HepG2 (cell line): Measurements from ENCODE around the gene ANKZF1. TPM values are rescaled to one million over a fixed set of nuclear protein-coding genes. Genes with fewer than 3 reads are reported as not detected.

Source experiments
- ATAC-seq: fragments of 200-7000 bp; cut with Tn5 transposase; 3 replicates; pipeline ENCODE4 v1.9.1; 2020; ENCODE audit warnings: mild to moderate bottlenecking, moderate library complexity
- BruUV-seq: library from RNA; stranded (reverse); fragments of 400-500 nt; replicated peaks from 2 replicates; lab custom pipeline; 2021; lab: Mats Ljungman, UMichigan
- CTCF ChIA-PET: fragments of 300-600 bp; formaldehyde crosslinking; extraction: SDS; loops from one replicate; lab custom pipeline; 2021; ENCODE audit warnings: low total read pairs, inconsistent platforms, low intra/inter-chr PET ratio; lab: Yijun Ruan, JAX
- POLR2A ChIA-PET: fragments of 350-600 bp; sonication (Branson Sonifier 250); formaldehyde crosslinking; loops from one replicate; lab custom pipeline; 2020; ENCODE audit warnings: antibody characterized with exemption, inconsistent platforms; lab: Yijun Ruan, JAX
- DNase-seq: peaks from one replicate; pipeline ENCODE4 v3.0.0-alpha.2; 2015; ENCODE audit warnings: low spot score
- FAIRE-seq: peaks from 3 replicates; lab custom pipeline; 2011; peaks lifted over from hg19 to GRCh38; lab: Jason Lieb, UNC
- H2AFZ ChIP-seq: one replicate; pipeline ENCODE4 v1.6.1; 2011; ENCODE audit warnings: low read length, inconsistent platforms
- H3K27ac ChIP-seq: fragments of 300-600 bp; 3 replicates; pipeline ENCODE4 v1.8.0; 2011; ENCODE audit warnings: mixed run types, mild to moderate bottlenecking, mixed read lengths, low read length, inconsistent platforms; ENCODE audit not compliant: insufficient read depth; ENCODE audit errors: extremely low read length
- H3K27me3 ChIP-seq, 2 experiments: fragments of 200-600 bp in 1 of 2; 2 replicates in 1 of 2; 3 replicates in 1 of 2; pipeline versions ENCODE4 v1.6.0 to v1.8.0; 2011; ENCODE audit warnings: low read length in 2 of 2, mild to moderate bottlenecking in 2 of 2, moderate library complexity in 2 of 2, inconsistent platforms in 1 of 2; ENCODE audit not compliant: insufficient read depth in 2 of 2, control insufficient read depth in 1 of 2
- H3K36me3 ChIP-seq, 2 experiments: fragments of 200-600 bp in 1 of 2; replicated peaks in 1 of 2; 2 replicates in 1 of 2; 3 replicates in 1 of 2; pipeline versions ENCODE4 v1.5.1 to v1.8.0; 2011; ENCODE audit warnings: low read length in 2 of 2, inconsistent platforms in 1 of 2; ENCODE audit not compliant: insufficient read depth in 2 of 2, control insufficient read depth in 1 of 2
- H3K4me1 ChIP-seq: 2 replicates; pipeline ENCODE4 v1.5.1; 2012; ENCODE audit warnings: low read length, inconsistent platforms; ENCODE audit not compliant: insufficient read depth
- H3K4me2 ChIP-seq: 2 replicates; pipeline ENCODE4 v1.6.0; 2011; ENCODE audit warnings: low read depth, low read length, inconsistent platforms
- H3K4me3 ChIP-seq, 3 experiments: fragments of 200-600 bp in 1 of 3; sonication (generic), shearing (Covaris generic) in 1 of 3; replicated peaks in 1 of 3; 2 replicates each; pipeline ENCODE4 v1.5.1; 2011 to 2016; ENCODE audit warnings: low read length in 3 of 3, inconsistent platforms in 2 of 3, low read depth in 2 of 3, mild to moderate bottlenecking in 2 of 3, control low read depth in 1 of 3, mixed read lengths in 1 of 3; ENCODE audit not compliant: insufficient read depth in 1 of 3
- H3K79me2 ChIP-seq: one replicate; pipeline ENCODE4 v1.6.1; 2011; ENCODE audit warnings: low read length, inconsistent platforms; ENCODE audit not compliant: insufficient read depth
- H3K9ac ChIP-seq: 2 replicates; pipeline ENCODE4 v1.6.0; 2011; ENCODE audit warnings: mild to moderate bottlenecking, low read depth, low read length, inconsistent platforms; ENCODE audit not compliant: insufficient read depth
- H3K9me3 ChIP-seq: 2 replicates; pipeline ENCODE4 v1.5.1; 2012; ENCODE audit warnings: mild to moderate bottlenecking, low read length
- H4K20me1 ChIP-seq: 2 replicates; pipeline ENCODE4 v1.6.0; 2011; ENCODE audit warnings: inconsistent platforms, mild to moderate bottlenecking, low read length, moderate library complexity; ENCODE audit not compliant: insufficient read depth
- FOXK1 ChIP-seq: sonication (generic); formaldehyde crosslinking; IDR thresholded peaks from 2 replicates; pipeline ENCODE4 v1.4.0; 2020; ENCODE audit warnings: low read depth, missing genetic modification reagents, borderline replicate concordance
- PAWR ChIP-seq: sonication (generic); formaldehyde crosslinking; IDR thresholded peaks from 2 replicates; pipeline ENCODE4 v1.4.0; 2020; ENCODE audit warnings: missing genetic modification reagents, mild to moderate bottlenecking, borderline replicate concordance
- SIN3B ChIP-seq: fragments of 150-350 bp; IDR thresholded peaks from 2 replicates; pipeline ENCODE4 v1.6.1; 2014; ENCODE audit warnings: low read length
- ZFY ChIP-seq: sonication (generic); formaldehyde crosslinking; IDR thresholded peaks from 2 replicates; pipeline ENCODE4 v1.4.0; 2020; ENCODE audit warnings: missing genetic modification reagents
- ZNF138 ChIP-seq: sonication (generic); formaldehyde crosslinking; IDR thresholded peaks from 2 replicates; pipeline ENCODE4 v1.5.0; 2020; ENCODE audit warnings: mild to moderate bottlenecking, low read depth, missing genetic modification reagents
- ZNF337 ChIP-seq: sonication (generic); formaldehyde crosslinking; IDR thresholded peaks from 2 replicates; pipeline ENCODE4 v1.5.1; 2020; ENCODE audit warnings: missing genetic modification reagents, low read depth, mild to moderate bottlenecking, borderline replicate concordance
- WGBS: methylation state at CpG from one replicate; pipeline ENCODE4 v1.1.6; 2017; ENCODE audit warnings: low lambda C conversion rate; 5-methylcytosine and 5-hydroxymethylcytosine counted together
- in situ Hi-C: cut with HindIII; loops from 2 replicates; pipeline ENCODE4 v1.10.0; 2017; ENCODE audit warnings: low pct_unique_long_range_greater_than_20kb; ENCODE audit not compliant: extremely low pct_ligation_motif_present
- intact Hi-C: fragments of 100-400 bp; cut with micrococcal nuclease; formaldehyde crosslinking; loops from one replicate; pipeline ENCODE4 v1.10.0; 2022; ENCODE audit not compliant: unreplicated experiment
- polyA plus RNA-seq, 8 experiments: library from polyadenylated mRNA; depleted of rRNA in 3 of 8; stranded (reverse) in 7 of 8; unstranded in 1 of 8; fragments of >200 nt; fragmentation: Illumina TruSeq in 4 of 8; extraction: Trizol in 4 of 8; gene quantifications; 2 replicates each; pipeline versions ENCODE4 v1.2.1 to v1.2.3, GENCODE V29; 2011 to 2016; ENCODE audit warnings: low read depth in 4 of 8, missing spikeins in 1 of 8, mixed read lengths in 1 of 8; ENCODE audit not compliant: insufficient read depth in 1 of 8
- total RNA-seq, 5 experiments: library from RNA; depleted of rRNA; stranded (reverse); fragments of >200 nt; fragmentation: Illumina TruSeq; extraction: Trizol; gene quantifications; 2 replicates each; pipeline ENCODE4 v1.2.3, GENCODE V29; 2016; ENCODE audit warnings: low read depth in 1 of 5
- TF ChIP-seq, protein P1 (sequence below): sonication (generic); formaldehyde crosslinking; IDR thresholded peaks from 2 replicates; pipeline ENCODE4 v1.8.0; 2022; ENCODE audit warnings: missing genetic modification reagents, mild to moderate bottlenecking, borderline replicate concordance

Gene ANKZF1
- total and polyA plus RNA-seq, 2 of the 13 experiments (the other 11 are each of a cell fraction or from before 2014, with no cell fraction given) = 25.3 to 128 TPM

DNA sequence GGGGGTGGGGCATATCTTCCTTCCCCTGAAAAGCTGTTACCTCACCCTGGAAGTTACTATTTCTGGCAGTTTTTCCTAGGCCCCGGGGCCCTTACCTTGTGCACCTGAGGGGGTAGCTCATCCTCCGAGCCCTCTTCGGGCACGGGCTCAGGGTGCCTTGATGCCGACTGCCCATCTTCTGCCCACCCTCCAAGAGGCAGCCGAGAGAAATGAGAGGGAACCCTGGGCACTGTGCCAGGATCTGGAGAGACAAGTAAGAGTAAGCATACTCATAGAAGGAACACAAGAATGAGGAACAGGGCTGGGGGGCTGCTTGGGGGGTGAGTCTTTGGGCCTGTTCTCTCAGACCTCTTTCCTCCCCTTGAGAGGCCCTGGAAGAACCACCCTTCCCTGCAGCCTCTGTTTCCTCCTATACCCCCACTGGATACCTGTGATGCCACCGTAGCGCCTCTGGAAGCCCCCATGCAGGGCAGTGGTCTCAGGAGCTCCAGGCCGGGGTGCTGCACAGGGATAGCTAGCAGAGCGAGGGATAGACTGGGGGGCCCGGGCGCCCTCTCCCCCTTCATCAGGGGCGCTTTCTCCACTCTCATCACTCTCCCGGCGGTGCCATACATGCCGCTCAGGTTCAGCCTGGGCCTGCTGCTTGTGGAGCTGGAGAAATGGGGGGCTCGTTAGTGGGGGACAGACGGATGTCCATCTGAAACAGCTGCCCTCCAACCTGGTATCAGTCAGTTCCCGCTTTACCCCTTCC lies 8.8 kb upstream of the ANKZF1 start:
- ATAC-seq (no peak), FAIRE-seq (no peak), DNase-seq (no peak)
- Histone ChIP-seq H3K79me2 (peaks cover 11% of the 10 kb centered on the region), H3K4me1 (peaks cover 24% of the 10 kb centered on the region), H3K4me2 (no peak overlapping the region), H3K9ac (no peak overlapping the region), H4K20me1 (no peaks in the 10 kb centered on the region), H2AFZ (no peak overlapping the region), H3K9me3 (no peaks in the 10 kb centered on the region), H3K27ac (no peak overlapping the region), H3K4me3 (no peak overlapping the region), H3K36me3 (peaks cover 41 to 65% of the 10 kb centered on the region in 2 experiments), H3K27me3 (no peaks in the 10 kb centered on the region)
- intact Hi-C loops = no loop called here
- TF ChIP-seq ZFY (CRISPR knock-in tag) (no peak), SIN3B (no peak), ZNF138 (no peak), FOXK1 (CRISPR knock-in tag) (no peak), ZNF337 (CRISPR knock-in tag) (no peak), PAWR (CRISPR knock-in tag) (no peak)
- TF ChIP-seq, protein P1, sequence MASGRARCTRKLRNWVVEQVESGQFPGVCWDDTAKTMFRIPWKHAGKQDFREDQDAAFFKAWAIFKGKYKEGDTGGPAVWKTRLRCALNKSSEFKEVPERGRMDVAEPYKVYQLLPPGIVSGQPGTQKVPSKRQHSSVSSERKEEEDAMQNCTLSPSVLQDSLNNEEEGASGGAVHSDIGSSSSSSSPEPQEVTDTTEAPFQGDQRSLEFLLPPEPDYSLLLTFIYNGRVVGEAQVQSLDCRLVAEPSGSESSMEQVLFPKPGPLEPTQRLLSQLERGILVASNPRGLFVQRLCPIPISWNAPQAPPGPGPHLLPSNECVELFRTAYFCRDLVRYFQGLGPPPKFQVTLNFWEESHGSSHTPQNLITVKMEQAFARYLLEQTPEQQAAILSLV = no peak
- in situ Hi-C loops = no loop called here
- BruUV-seq = no TSS peak
- ChIA-PET POLR2A (interaction anchor here (1.3 to 5.7 kb wide), 3 partner anchors 8 to 24 kb away, joined by 3 to 80 read pairs (median 57); partner anchors contain the start of genes ANKZF1, ATG9A, GLB1L and STK16), CTCF (no interaction called here)
- 97% methylated on average over 16 of the region's 19 CpGs for WGBS
